ENCODE results near the gene PANX1.
A peak's percentile ranks its signal among the peaks of the same experiment; 100 is the strongest.

The PANX1 gene

GRCh38 chr11:94171693-94172440 lies 43.2 kb downstream of the PANX1 start:
- DNase-seq (ENCODE audit: low read depth), result no peak
- TF ChIP-seq, protein P1, sequence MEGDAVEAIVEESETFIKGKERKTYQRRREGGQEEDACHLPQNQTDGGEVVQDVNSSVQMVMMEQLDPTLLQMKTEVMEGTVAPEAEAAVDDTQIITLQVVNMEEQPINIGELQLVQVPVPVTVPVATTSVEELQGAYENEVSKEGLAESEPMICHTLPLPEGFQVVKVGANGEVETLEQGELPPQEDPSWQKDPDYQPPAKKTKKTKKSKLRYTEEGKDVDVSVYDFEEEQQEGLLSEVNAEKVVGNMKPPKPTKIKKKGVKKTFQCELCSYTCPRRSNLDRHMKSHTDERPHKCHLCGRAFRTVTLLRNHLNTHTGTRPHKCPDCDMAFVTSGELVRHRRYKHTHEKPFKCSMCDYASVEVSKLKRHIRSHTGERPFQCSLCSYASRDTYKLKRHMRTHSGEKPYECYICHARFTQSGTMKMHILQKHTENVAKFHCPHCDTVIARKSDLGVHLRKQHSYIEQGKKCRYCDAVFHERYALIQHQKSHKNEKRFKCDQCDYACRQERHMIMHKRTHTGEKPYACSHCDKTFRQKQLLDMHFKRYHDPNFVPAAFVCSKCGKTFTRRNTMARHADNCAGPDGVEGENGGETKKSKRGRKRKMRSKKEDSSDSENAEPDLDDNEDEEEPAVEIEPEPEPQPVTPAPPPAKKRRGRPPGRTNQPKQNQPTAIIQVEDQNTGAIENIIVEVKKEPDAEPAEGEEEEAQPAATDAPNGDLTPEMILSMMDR (IDR thresholded peaks at IDR 0.05; ENCODE audit: control insufficient read depth, extremely low read depth, insufficient read depth), result peak; percentile 67
- no peak overlapping the region for H3K4me3 ChIP-seq (ENCODE audit: low read depth, low read length)

DNA sequence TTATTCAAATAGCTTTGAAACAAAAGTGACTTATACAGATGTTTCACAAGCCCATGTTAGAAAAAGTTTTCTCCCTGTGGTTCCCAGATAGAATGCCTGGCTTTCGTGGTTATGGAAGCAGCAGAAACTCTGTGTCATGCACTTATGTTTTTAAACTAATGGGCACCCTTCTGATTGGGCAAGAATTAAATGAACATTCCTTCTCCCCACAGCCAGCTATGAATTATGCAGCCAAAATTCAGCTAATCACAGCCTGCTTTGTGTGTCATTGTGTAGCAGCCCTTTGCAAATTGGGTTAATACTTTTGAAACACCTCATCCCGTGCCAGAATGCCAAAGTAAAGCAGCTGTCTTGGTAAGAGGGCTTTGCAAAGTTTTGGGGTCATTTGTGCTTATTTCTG lies 46.9 kb downstream of the PANX1 start:
- TF ChIP-seq, protein P1 (IDR thresholded peaks at IDR 0.05; ENCODE audit: control insufficient read depth, extremely low read depth, insufficient read depth), result no peak
- DNase-seq (ENCODE audit: low read depth), result no peak
- H3K4me3 ChIP-seq (ENCODE audit: low read depth, low read length), result no peak overlapping the region

GRCh38 chr11:94178331-94178730 lies 49.7 kb downstream of the PANX1 start:
- H3K4me3 ChIP-seq (ENCODE audit: low read depth, low read length), result no peak overlapping the region
- DNase-seq (ENCODE audit: low read depth), result no peak
- TF ChIP-seq, protein P1 (IDR thresholded peaks at IDR 0.05; ENCODE audit: control insufficient read depth, extremely low read depth, insufficient read depth), result no peak

- DNase-seq (ENCODE audit: low read depth), result no peak
- H3K4me3 ChIP-seq (ENCODE audit: low read depth, low read length), result no peak overlapping the region
- TF ChIP-seq, protein P1 (IDR thresholded peaks at IDR 0.05; ENCODE audit: control insufficient read depth, extremely low read depth, insufficient read depth), result no peak
These were observed 51.1 kb downstream of the PANX1 start for GRCh38 chr11:94179696-94180095.

- TF ChIP-seq, protein P1 (IDR thresholded peaks at IDR 0.05; ENCODE audit: control insufficient read depth, extremely low read depth, insufficient read depth), result no peak
- DNase-seq (ENCODE audit: low read depth), result no peak
These were observed 52.9 kb downstream of the PANX1 start for GRCh38 chr11:94181526-94181925.

DNA sequence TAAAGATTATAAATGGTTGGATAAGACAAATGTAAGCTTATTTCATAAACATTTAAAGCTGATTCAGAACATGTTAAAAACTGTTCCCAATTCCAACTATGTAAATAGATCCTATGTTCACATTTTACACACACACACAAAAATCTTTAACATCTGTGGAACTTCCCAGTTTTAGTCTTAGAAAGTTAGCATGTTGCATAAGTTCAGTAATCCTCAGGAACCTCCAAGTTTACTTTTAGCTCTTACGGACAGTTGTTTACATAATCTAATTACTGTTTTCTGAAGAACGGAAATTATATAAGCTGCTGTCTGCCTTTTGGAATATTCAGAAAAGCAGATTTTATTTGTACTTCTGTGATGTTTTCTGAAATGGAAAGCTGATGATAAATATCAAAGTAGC lies 53.3 kb downstream of the PANX1 start:
- no peak overlapping the region for H3K4me3 ChIP-seq (ENCODE audit: low read depth, low read length)
- TF ChIP-seq, protein P1 (IDR thresholded peaks at IDR 0.05; ENCODE audit: control insufficient read depth, extremely low read depth, insufficient read depth), result no peak
- DNase-seq (ENCODE audit: low read depth), result no peak

More at GRCh38 chr11:94181526-94181925, 52.9 kb downstream of the PANX1 start:
- H3K4me3 ChIP-seq (ENCODE audit: low read depth, low read length), result no peak overlapping the region
